H1 (cell line): ENCODE results near the gene PLEKHA1. TPM values are rescaled to one million over a fixed set of nuclear protein-coding genes. Genes with fewer than 3 reads are reported as not detected.

ENCODE experiments used
- CHD7 ChIP-seq: fragments of 300-600 bp; sonication (generic); IDR thresholded peaks from 2 replicates; pipeline ENCODE4 v1.7.1; 2012; ENCODE audit warnings: low read length, moderate library complexity, mild to moderate bottlenecking, inconsistent platforms; ENCODE audit not compliant: insufficient replicate concordance
- POLR2A ChIP-seq, 2 experiments: IDR thresholded peaks; 1 replicate in 1 of 2; 2 replicates in 1 of 2; pipeline ENCODE4 v1.6.1; 2011; ENCODE audit warnings: low read depth in 2 of 2, low read length in 2 of 2, mild to moderate bottlenecking in 2 of 2; ENCODE audit errors: control extremely low read depth in 1 of 2
- RNF2 ChIP-seq: fragments of 200-900, 300-1000 bp; sonication (generic); IDR thresholded peaks from 2 replicates; pipeline ENCODE4 v1.7.1; 2016; ENCODE audit warnings: borderline replicate concordance, low read depth, mild to moderate bottlenecking, antibody characterized with exemption, low read length; ENCODE audit not compliant: poor library complexity, severe bottlenecking; ENCODE audit errors: missing control alignments
- TAF1 ChIP-seq: IDR thresholded peaks from 2 replicates; pipeline ENCODE4 v1.6.1; 2011; ENCODE audit warnings: mild to moderate bottlenecking, low read depth, low read length
- TEAD4 ChIP-seq: IDR thresholded peaks from 2 replicates; pipeline ENCODE4 v1.6.1; 2012; ENCODE audit warnings: low read depth, low read length, inconsistent platforms, mixed read lengths
- polyA plus RNA-seq, 7 experiments: library from polyadenylated mRNA; depleted of rRNA in 3 of 7; stranded (reverse) in 5 of 7; unstranded in 2 of 7; fragments of >200 nt in 5 of 7; fragments of 200-250 nt in 2 of 7; gene quantifications; 1 replicate in 5 of 7; 2 replicates in 1 of 7; 4 replicates in 1 of 7; pipeline versions ENCODE4 v1.2.1 to v1.2.3, GENCODE V29; 2011 to 2013; ENCODE audit warnings: missing spikeins in 2 of 7, mixed read lengths in 2 of 7
- total RNA-seq: library from RNA; stranded (reverse); fragmentation: NEBNext Ultra II Directional; extraction: Animal tissue kit (Norgen Biotek cat#: 25700); gene quantifications from 2 replicates; pipeline ENCODE4 v1.2.1, GENCODE V29; 2021
- TF ChIP-seq, protein P1 (sequence below): IDR thresholded peaks from 2 replicates; pipeline ENCODE4 v1.6.1; 2011; ENCODE audit warnings: low read length, improper control_type of control experiment

PLEKHA1 gene
- total and polyA plus RNA-seq, 2 of the 8 experiments (the other 6 are each of a cell fraction or from before 2014, with no cell fraction given) = 15.6 to 39.7 TPM

DNA sequence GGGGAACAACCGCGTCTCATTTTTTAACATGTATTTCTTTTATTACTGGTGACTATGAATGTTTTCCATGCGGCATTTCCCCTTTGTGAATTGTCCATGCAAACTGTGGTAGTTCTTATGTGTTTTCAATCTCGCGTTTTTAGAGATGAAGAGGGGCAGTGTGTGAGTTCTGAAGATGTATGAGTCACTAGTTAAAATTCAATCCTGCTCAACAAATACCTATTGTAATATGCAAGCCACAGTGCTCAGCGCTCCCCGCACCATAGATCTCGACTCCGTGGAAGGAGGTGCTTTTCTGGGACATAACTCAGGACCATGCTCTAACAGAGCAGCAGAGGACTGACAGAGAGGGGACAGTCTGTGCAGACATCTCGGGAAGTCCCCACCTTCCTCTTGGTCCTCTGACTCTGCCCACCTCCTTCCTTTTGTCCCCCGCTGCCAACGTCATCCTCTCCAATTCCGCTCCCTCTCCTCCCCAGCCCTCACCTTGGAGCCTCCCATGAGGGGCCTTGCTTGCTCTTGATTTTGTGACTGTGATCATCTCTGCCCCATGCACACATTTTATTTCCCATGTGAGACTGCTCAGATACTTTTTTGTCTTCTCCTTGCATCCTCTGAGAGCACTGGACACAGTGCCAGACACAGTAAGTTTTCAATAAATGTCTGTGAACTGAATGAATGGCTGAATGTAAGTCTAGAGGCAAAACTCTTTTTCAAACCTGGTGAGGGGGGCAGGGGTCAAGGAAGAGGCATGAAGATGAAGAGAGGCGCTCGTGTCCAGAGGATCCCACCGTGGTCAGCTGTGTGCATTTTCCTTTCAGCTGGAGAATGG lies 42.7 kb upstream of the PLEKHA1 start (continued):
- TF ChIP-seq CHD7 (no peak), TAF1 (no peak), TEAD4 (no peak), POLR2A (IDR thresholded peaks at IDR 0.05; ENCODE audit: control extremely low read depth in 1 of 2, low read depth in 2 of 2, low read length in 2 of 2) (no peak), RNF2 (no peak)
- TF ChIP-seq, protein P1, sequence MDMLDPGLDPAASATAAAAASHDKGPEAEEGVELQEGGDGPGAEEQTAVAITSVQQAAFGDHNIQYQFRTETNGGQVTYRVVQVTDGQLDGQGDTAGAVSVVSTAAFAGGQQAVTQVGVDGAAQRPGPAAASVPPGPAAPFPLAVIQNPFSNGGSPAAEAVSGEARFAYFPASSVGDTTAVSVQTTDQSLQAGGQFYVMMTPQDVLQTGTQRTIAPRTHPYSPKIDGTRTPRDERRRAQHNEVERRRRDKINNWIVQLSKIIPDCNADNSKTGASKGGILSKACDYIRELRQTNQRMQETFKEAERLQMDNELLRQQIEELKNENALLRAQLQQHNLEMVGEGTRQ = no peak
